Adrenal gland (tissue), 12 donors: ENCODE results near the gene PBX1. TPM values are rescaled to one million over a fixed set of nuclear protein-coding genes. Genes with fewer than 3 reads are reported as not detected.
A peak's percentile ranks its signal among the peaks of the same experiment; 100 is the strongest.

Experiments used
- DNase-seq, 7 donors: peaks; one replicate each; pipeline ENCODE4 v3.0.0-alpha.2; 2019 to 2020
- H3K27ac ChIP-seq, 5 donors: fragments of 200-600 bp; sonication (generic) in 4 of 5; 1 replicate in 3 of 5; 2 replicates in 2 of 5; pipeline versions ENCODE4 v1.5.1 to v1.8.0; 2016 to 2020; ENCODE audit warnings: mild to moderate bottlenecking in 1 of 5
- H3K27me3 ChIP-seq: fragments of 200-600 bp; 2 replicates; pipeline ENCODE4 v1.8.0; 2021
- H3K36me3 ChIP-seq, 2 donors: fragments of 200-600 bp; replicated peaks in 1 of 2; 1 replicate in 1 of 2; 2 replicates in 1 of 2; pipeline versions ENCODE4 v1.5.1 to v1.8.0; 2018 to 2022
- H3K4me1 ChIP-seq, 2 donors: fragments of 200-600 bp; replicated peaks in 1 of 2; 1 replicate in 1 of 2; 2 replicates in 1 of 2; pipeline versions ENCODE4 v1.5.1 to v1.8.0; 2018 to 2021
- H3K4me3 ChIP-seq, 4 donors: fragments of 200-600 bp; sonication (generic) in 3 of 4; one replicate each; pipeline ENCODE4 v1.5.1; 2016 to 2018
- H3K9me3 ChIP-seq, 3 donors: fragments of 200-600 bp; sonication (generic) in 1 of 3; replicated peaks in 1 of 3; 1 replicate in 2 of 3; 2 replicates in 1 of 3; pipeline versions ENCODE4 v1.5.1 to v1.8.0; 2016 to 2021
- POLR2A ChIP-seq, 2 donors: fragments of 450-650 bp; IDR thresholded peaks; one replicate each; pipeline ENCODE4 v1.6.1; 2017; ENCODE audit warnings: antibody characterized with exemption in 2 of 2, mild to moderate bottlenecking in 2 of 2, moderate library complexity in 1 of 2
- WGBS, 4 donors: extraction: QIAGEN DNeasy Blood & Tissue Kit in 2 of 4; methylation state at CpG; one replicate each; pipeline versions ENCODE4 v1.1.5 to v1.1.7; 2013 to 2017; 5-methylcytosine and 5-hydroxymethylcytosine counted together
- intact Hi-C, 2 donors: fragments of 100-400 bp; cut with DNase I; formaldehyde crosslinking; loops; one replicate each; pipeline versions ENCODE4 v1.14.1 to v1.15.0; 2022 to 2023
- polyA plus RNA-seq, 3 donors: library from polyadenylated mRNA; stranded (reverse); fragments of 200-250 nt in 2 of 3; fragments of 350-450 nt in 1 of 3; fragmentation: Illumina TruSeq in 1 of 3; extraction: RNeasy Lipid Tissue Mini Kit (QIAGEN cat#74804) in 1 of 3; gene quantifications; one replicate each; pipeline ENCODE4 v1.2.3, GENCODE V29; 2013 to 2014
- total RNA-seq, 9 donors: library from RNA; depleted of rRNA in 4 of 9; stranded (reverse); fragments of >200 nt in 4 of 9; fragments of 120-200 nt in 1 of 9; fragmentation: NEBNext Ultra II Directional in 1 of 9; extraction: Animal tissue kit (Norgen Biotek cat#: 25700) in 1 of 9; gene quantifications; one replicate each; pipeline versions ENCODE4 v1.1.0 to v1.2.4, GENCODE V29; 2013 to 2023
- TF ChIP-seq, protein P1 (sequence below), 6 experiments: fragments of 450-650 bp in 4 of 6; fragments of 200-600 bp in 2 of 6; sonication (generic) in 1 of 6; IDR thresholded peaks; 1 replicate in 5 of 6; 2 replicates in 1 of 6; pipeline versions ENCODE4 v1.5.1 to v1.8.0; 2016 to 2021; ENCODE audit warnings: antibody characterized with exemption in 6 of 6, mild to moderate bottlenecking in 2 of 6, moderate library complexity in 1 of 6
- donor health status: healthy with polysubstance abuse.
- donor health status: Bipolar disorder and iron deficiency.
- donor health status: DM: yes; HTN: yes; CAD: no.
- donor health status: DM: no; HTN: no; CAD: no.
- donor health status: DM: no; HTN: no; CAD: no.
- donor health status: DM: yes; HTN: yes; CAD: no.

Gene PBX1
- total and polyA plus RNA-seq, 12 donors: 13.0 to 294 (median 99.3) TPM

DNA sequence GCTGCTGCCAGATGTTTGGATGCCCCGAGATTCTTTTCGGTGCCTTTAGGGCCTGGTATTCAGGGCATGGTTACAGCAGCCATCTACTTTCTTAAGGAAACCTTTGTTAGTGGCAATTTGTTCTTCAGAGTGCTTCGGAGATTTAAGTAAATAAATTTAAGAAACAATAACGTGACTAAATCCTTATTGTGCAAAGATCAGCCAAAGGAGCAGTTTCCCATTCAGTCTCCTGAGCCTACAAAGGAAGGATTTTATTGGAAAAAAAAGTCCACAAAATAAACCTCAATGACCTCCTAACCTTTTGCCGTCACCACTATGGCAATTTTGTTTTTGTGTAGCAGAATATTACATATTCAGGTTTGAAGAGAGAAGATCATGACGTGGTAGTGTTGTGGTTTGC lies 231.1 kb downstream of the PBX1 start:
- no peaks in the 10 kb centered on the region for H3K9me3 ChIP-seq
- TF ChIP-seq, protein P1, sequence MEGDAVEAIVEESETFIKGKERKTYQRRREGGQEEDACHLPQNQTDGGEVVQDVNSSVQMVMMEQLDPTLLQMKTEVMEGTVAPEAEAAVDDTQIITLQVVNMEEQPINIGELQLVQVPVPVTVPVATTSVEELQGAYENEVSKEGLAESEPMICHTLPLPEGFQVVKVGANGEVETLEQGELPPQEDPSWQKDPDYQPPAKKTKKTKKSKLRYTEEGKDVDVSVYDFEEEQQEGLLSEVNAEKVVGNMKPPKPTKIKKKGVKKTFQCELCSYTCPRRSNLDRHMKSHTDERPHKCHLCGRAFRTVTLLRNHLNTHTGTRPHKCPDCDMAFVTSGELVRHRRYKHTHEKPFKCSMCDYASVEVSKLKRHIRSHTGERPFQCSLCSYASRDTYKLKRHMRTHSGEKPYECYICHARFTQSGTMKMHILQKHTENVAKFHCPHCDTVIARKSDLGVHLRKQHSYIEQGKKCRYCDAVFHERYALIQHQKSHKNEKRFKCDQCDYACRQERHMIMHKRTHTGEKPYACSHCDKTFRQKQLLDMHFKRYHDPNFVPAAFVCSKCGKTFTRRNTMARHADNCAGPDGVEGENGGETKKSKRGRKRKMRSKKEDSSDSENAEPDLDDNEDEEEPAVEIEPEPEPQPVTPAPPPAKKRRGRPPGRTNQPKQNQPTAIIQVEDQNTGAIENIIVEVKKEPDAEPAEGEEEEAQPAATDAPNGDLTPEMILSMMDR (IDR thresholded peaks at IDR 0.05): no peak
- peaks cover 0 to 9% of the 10 kb centered on the region in 2 donors for H3K36me3 ChIP-seq
- H3K4me3 ChIP-seq: no peak overlapping the region
- DNase-seq: no peak
- peak overlapping the region in 1 of 5 donors; percentile 9 for H3K27ac ChIP-seq
- H3K27me3 ChIP-seq: no peaks in the 10 kb centered on the region
- intact Hi-C loops: no loop called here
- H3K4me1 ChIP-seq: peaks cover 17 to 50% of the 10 kb centered on the region in 2 donors
- 75 to 87% (median 82%) methylated on average over 5 to 6 of the region's 6 CpGs for WGBS, 4 donors

DNA sequence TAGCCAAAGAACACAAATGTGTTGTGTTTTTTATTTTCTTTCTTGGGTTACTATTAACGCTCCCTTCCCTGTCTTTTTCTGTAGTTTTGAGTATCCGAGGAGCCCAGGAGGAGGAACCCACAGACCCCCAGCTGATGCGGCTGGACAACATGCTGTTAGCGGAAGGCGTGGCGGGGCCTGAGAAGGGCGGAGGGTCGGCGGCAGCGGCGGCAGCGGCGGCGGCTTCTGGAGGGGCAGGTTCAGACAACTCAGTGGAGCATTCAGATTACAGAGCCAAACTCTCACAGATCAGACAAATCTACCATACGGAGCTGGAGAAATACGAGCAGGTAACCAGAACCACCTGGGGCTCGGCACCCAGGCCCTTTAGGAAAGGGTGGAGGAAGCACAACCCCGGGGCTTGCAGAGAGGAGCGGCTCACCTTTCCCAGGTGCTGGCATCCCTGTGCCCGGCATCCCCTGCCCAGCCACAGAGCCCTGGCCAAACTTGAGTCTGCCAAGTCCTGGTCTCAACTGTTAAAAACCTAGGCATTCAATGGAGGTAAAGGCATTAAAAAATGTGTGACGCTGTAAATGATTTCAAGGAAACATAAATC lies 233.5 kb downstream of the PBX1 start:
- no peak for DNase-seq
- intact Hi-C loops: no loop called here
- WGBS, 4 donors: 94 to 96% (median 95%) methylated on average over 19 to 21 of the region's 21 CpGs
- no peak overlapping the region for H3K27ac ChIP-seq
- TF ChIP-seq, protein P1 (IDR thresholded peaks at IDR 0.05): no peak
- no peak for TF ChIP-seq POLR2A (IDR thresholded peaks at IDR 0.05)
- no peaks in the 10 kb centered on the region for H3K27me3 ChIP-seq
- H3K9me3 ChIP-seq: no peaks in the 10 kb centered on the region
- H3K4me3 ChIP-seq: no peak overlapping the region
- H3K36me3 ChIP-seq: peaks cover 0 to 9% of the 10 kb centered on the region in 2 donors
- H3K4me1 ChIP-seq: peaks cover 3 to 26% of the 10 kb centered on the region in 2 donors

DNA sequence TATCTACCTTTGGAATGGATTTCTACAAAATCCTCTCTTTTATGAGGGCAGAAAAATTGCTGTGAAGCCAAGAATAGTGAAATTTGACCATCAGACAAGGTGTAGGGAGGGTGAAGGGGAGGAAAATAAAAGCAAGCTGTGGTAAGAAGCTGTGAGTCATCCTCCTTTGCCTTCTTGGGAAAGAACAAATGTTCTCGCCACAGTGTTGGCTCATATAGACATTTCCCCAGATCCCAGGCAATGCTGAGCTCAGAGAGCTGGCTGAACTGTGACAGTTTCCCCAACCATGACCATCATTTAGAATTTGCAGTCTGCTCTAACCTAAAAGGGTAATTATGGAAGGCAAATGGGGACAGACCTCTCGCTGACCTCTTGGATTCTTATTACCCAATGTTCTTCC lies 235.4 kb downstream of the PBX1 start:
- Histone ChIP-seq H3K9me3 (no peaks in the 10 kb centered on the region), H3K4me1 (peaks cover 0 to 20% of the 10 kb centered on the region in 2 donors), H3K27me3 (no peaks in the 10 kb centered on the region), H3K27ac (peak overlapping the region in 4 of 5 donors; percentile 14 to 86 (median 62)), H3K36me3 (peaks cover 0 to 9% of the 10 kb centered on the region in 2 donors), H3K4me3 (no peak overlapping the region)
- 57 to 79% (median 63%) methylated on average over 2 of the region's 2 CpGs for WGBS, 4 donors
- TF ChIP-seq POLR2A (IDR thresholded peaks at IDR 0.05): no peak
- TF ChIP-seq, protein P1 (IDR thresholded peaks at IDR 0.05): no peak
- intact Hi-C loops: no loop called here
- peak in 6 of 7 donors; percentile 67 to 79 (median 71) for DNase-seq

DNA sequence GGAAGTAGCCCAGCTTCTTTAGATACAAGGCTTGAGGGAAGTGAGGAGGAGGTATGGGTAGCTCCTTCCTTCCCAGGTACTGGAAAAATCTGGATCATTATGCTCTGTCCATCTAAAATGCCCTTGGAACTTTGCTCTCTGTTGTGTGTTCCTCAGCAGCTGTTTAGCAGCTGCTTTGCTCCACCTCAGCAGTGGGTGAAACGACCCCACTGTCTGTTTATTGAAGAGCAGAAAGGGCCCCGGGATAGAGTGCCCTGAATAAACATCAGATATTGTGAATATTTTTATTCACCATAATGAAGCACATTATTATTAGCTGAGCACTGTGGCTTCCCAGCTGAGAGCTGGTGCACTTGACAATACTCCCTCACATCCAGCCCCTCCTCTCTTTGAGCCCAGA lies 237.9 kb downstream of the PBX1 start:
- intact Hi-C loops: no loop called here
- no peaks in the 10 kb centered on the region for H3K27me3 ChIP-seq
- no peaks in the 10 kb centered on the region for H3K9me3 ChIP-seq
- H3K27ac ChIP-seq: no peak overlapping the region
- H3K4me1 ChIP-seq: peaks cover 11 to 27% of the 10 kb centered on the region in 2 donors
- WGBS, 4 donors: 56 to 83% (median 69%) methylated on average over 2 of the region's 2 CpGs
- DNase-seq: no peak
- peaks cover 0 to 21% of the 10 kb centered on the region in 2 donors for H3K36me3 ChIP-seq
- TF ChIP-seq, protein P1 (IDR thresholded peaks at IDR 0.05): no peak
- TF ChIP-seq POLR2A (IDR thresholded peaks at IDR 0.05): no peak
- H3K4me3 ChIP-seq: no peak overlapping the region
